GM10248 (cell line): Measurements from ENCODE around the gene GPX7.

Experiments used
- CTCF ChIA-PET: fragments of 300-600 bp; sonication (Branson Sonifier 250); formaldehyde crosslinking; extraction: SDS; loops from one replicate; lab custom pipeline; 2021; ENCODE audit warnings: antibody characterized with exemption; lab: Yijun Ruan, JAX
- POLR2A ChIA-PET: fragments of 350-650 bp; sonication (Branson Sonifier 250); formaldehyde crosslinking; extraction: SDS; loops from one replicate; lab custom pipeline; 2020; ENCODE audit warnings: antibody characterized with exemption; lab: Yijun Ruan, JAX
- DNase-seq: peaks from one replicate; pipeline ENCODE4 v3.0.0; 2012; ENCODE audit errors: extremely low spot score
- TF ChIP-seq, protein P1 (sequence below): IDR thresholded peaks from 2 replicates; pipeline ENCODE4 v1.5.1; 2012; ENCODE audit warnings: mild to moderate bottlenecking, low read depth; ENCODE audit errors: extremely low read depth, missing control alignments, control extremely low read depth

Gene GPX7

DNA sequence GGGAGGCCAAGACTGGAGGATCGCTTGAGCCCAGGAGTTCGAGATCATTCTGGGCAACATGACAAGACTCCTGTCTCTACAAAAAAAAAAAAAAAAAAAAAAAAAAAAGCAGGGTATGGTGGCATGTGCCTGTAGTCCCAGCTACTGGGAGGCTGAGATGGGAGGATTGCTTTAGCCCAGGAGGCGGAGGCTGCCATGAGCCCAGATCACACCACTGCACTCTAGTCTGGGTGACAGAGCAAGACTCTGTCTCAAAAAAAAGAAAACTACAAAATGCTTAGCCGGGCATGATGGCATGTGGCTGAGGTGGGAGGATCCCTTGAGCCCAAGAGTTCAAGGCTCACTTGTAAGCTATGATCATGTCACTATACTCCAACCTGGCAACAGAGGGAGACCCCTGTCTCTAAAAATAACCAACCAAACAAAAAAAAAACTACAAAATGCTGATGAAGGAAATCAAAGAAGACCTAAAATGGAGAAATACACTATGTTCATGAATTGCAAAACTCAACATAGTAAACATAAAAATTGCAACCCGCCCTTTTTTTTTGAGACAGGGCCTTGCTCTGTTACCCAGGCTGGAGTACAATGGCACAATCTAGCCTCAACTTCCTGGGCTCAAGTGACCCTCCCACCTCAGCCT lies 51.2 kb downstream of the GPX7 start:
- DNase-seq: no peak
- TF ChIP-seq, protein P1, sequence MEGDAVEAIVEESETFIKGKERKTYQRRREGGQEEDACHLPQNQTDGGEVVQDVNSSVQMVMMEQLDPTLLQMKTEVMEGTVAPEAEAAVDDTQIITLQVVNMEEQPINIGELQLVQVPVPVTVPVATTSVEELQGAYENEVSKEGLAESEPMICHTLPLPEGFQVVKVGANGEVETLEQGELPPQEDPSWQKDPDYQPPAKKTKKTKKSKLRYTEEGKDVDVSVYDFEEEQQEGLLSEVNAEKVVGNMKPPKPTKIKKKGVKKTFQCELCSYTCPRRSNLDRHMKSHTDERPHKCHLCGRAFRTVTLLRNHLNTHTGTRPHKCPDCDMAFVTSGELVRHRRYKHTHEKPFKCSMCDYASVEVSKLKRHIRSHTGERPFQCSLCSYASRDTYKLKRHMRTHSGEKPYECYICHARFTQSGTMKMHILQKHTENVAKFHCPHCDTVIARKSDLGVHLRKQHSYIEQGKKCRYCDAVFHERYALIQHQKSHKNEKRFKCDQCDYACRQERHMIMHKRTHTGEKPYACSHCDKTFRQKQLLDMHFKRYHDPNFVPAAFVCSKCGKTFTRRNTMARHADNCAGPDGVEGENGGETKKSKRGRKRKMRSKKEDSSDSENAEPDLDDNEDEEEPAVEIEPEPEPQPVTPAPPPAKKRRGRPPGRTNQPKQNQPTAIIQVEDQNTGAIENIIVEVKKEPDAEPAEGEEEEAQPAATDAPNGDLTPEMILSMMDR: no peak
- ChIA-PET POLR2A (interaction anchor here (0.6 kb wide), 1 partner anchor 462 kb away, joined by 3 read pairs; no protein-coding TSS in a partner anchor), CTCF (interaction anchor here (2.0 kb wide), 1 partner anchor 11 kb away, joined by 7 read pairs; no protein-coding TSS in a partner anchor)

DNA sequence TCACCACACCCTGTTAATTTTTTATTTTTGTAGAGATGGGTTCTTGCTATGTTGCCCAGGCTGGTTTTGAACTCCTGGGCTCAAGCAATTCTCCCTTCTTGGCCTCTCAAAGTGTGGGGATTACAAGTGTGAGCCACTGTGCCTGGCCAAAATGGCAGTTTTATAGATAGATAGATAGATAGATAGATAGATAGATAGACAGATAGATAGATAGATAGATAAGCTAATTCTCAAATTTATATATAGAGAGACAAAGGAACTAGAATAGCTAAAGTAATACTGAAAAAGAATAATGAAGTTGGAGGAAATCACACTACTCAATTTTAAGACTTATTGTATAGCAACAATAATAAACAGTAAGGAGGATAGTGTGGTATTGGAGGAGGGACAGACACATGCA lies 51.9 kb downstream of the GPX7 start:
- ChIA-PET POLR2A (interaction anchor here (0.6 kb wide), 1 partner anchor 461 kb away, joined by 3 read pairs; no protein-coding TSS in a partner anchor), CTCF (no interaction called here)
- DNase-seq: no peak
- TF ChIP-seq, protein P1: no peak

GRCh38 chr1:52657702-52658101 lies 55.5 kb downstream of the GPX7 start:
- ChIA-PET POLR2A (no interaction called here), CTCF (interaction anchor here (1.5 kb wide), 1 partner anchor 53 kb away, joined by 4 read pairs; no protein-coding TSS in a partner anchor)
- TF ChIP-seq, protein P1: no peak
- DNase-seq: no peak
